ENCODE data around the gene CTNNA3.

GRCh38 chr10:67609996-67610793, 85.8 kb downstream of the CTNNA3 start:
- TF ChIP-seq CTCF (IDR thresholded peaks at IDR 0.05) (no peak), POLR2A (IDR thresholded peaks at IDR 0.05) (no peak)

Measured in right lobe of liver (tissue), 4 donors.